ENCODE results near the gene CCDC149.

GRCh38 chr4:24863799-24864198 is 49.0 kb downstream of the CCDC149 start:
- no peak for TF ChIP-seq CTCF (conservative IDR thresholded peaks at IDR 0.05)
- no peak for TF ChIP-seq EZH2 (IDR thresholded peaks at IDR 0.05; ENCODE audit: low read depth)

Measured in PC-9 (cell line).